MG63 (cell line): ENCODE results near the gene GPR15LG. TPM values are rescaled to one million over a fixed set of nuclear protein-coding genes. Genes with fewer than 3 reads are reported as not detected.

Experiments used
- DNase-seq: peaks from one replicate; pipeline ENCODE4 v3.0.0-alpha.2; 2020
- H3K27me3 ChIP-seq: fragments of 250-450 bp; sonication (Bioruptor Pico); 2 replicates; pipeline ENCODE4 v1.5.1; 2020; ENCODE audit warnings: mild to moderate bottlenecking, moderate library complexity
- H3K36me3 ChIP-seq: fragments of 250-450 bp; sonication (Bioruptor Pico); 2 replicates; pipeline ENCODE4 v1.5.1; 2020; ENCODE audit warnings: mild to moderate bottlenecking, moderate library complexity
- H3K4me3 ChIP-seq: fragments of 250-450 bp; sonication (Bioruptor Pico); 2 replicates; pipeline ENCODE4 v1.5.1; 2020; ENCODE audit warnings: mild to moderate bottlenecking, moderate library complexity
- H3K9me3 ChIP-seq: fragments of 250-450 bp; sonication (Bioruptor Pico); 2 replicates; pipeline ENCODE4 v1.5.1; 2020; ENCODE audit warnings: mild to moderate bottlenecking, moderate library complexity
- total RNA-seq: library from RNA; depleted of rRNA; stranded (reverse); fragments of >200 nt; shearing (Covaris generic); gene quantifications from 2 replicates; pipeline ENCODE4 v1.2.3, GENCODE V29; 2014; ENCODE audit warnings: low replicate concordance; rRNA removed

The GPR15LG gene
- total RNA-seq, 1 experiment from 2014 or later = not detected

GRCh38 chr10:84224411-84225028 lies 50.9 kb downstream of the GPR15LG start:
- DNase-seq = no peak
- Histone ChIP-seq H3K27me3 (no peaks in the 10 kb centered on the region; the same call in 1 of the 2 replicates), H3K36me3 (no peaks in the 10 kb centered on the region), H3K9me3 (no peaks in the 10 kb centered on the region), H3K4me3 (no peak overlapping the region)

DNA sequence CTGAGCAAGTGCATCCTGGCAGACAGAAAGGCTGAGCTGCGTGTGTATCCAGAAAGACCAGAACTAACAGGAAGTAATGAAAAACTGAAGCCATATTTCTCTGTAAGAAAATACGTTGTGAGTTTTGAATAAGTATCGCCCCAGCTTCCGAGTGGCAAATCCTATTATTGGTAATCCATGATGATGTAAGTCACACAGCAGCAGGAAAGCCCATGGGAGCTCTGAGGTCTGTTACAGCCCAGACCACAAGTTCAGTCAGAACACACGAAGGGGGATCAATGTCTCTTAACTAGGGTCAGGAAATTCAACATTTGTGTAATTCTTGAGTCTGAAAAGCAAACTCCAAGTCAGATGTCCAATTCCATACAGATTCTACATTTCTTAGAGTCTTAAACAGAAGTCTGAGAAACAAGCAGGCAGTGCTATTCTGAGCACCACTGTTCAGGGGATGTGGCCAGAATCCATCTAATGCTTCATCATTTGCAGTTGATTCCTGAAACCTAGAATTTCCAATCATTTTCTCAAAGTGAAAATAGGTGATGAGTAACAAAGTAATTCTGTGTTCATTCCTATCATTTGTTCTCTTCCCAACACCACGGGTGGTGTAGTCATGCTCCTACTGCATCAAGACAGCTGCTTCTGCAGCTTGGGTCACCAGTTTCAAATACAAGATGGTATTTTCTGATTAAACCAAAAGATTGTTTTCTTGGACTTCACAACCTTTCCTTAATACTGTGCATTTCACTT lies 52.0 kb downstream of the GPR15LG start, which contains the start of gene LRIT2:
TSS of gene LRIT2 (minus strand) at position 118 of the 747 bp plus-strand sequence. CDS start at position 94, 24 bp downstream.
- H3K9me3 ChIP-seq = no peaks in the 10 kb centered on the region
- no peaks in the 10 kb centered on the region; the same call in 1 of the 2 replicates for H3K27me3 ChIP-seq
- H3K4me3 ChIP-seq = no peak within 1 kb of the TSS
- H3K36me3 ChIP-seq = no peaks in the 10 kb centered on the region
- no peak for DNase-seq

- Histone ChIP-seq H3K4me3 (no peak overlapping the region), H3K9me3 (no peaks in the 10 kb centered on the region), H3K36me3 (no peaks in the 10 kb centered on the region), H3K27me3 (no peaks in the 10 kb centered on the region; the same call in 1 of the 2 replicates)
- DNase-seq = no peak
These were observed 53.0 kb downstream of the GPR15LG start for GRCh38 chr10:84226616-84227015.

DNA sequence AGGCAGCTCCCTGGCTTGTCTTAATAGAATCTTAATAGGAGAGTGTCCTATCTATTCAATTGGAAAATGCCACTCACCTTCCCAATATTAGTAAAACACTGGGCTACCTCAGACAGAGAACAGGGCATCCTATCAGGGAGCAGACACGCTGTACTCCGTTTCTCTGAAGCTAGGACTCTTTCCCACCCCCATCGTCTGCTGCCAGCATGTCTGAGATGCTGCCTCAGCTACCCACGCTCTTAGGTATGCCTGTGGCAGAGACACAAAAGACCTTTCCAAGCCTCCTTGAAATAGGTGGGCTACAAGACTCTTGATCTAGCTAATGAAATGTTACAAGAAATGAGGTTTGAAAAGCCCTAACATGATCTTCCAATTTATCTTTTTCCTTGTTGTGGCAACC lies 54.2 kb downstream of the GPR15LG start:
- H3K36me3 ChIP-seq = no peaks in the 10 kb centered on the region
- no peak overlapping the region for H3K4me3 ChIP-seq
- DNase-seq = no peak
- no peaks in the 10 kb centered on the region; the same call in 1 of the 2 replicates for H3K27me3 ChIP-seq
- H3K9me3 ChIP-seq = no peaks in the 10 kb centered on the region

DNA sequence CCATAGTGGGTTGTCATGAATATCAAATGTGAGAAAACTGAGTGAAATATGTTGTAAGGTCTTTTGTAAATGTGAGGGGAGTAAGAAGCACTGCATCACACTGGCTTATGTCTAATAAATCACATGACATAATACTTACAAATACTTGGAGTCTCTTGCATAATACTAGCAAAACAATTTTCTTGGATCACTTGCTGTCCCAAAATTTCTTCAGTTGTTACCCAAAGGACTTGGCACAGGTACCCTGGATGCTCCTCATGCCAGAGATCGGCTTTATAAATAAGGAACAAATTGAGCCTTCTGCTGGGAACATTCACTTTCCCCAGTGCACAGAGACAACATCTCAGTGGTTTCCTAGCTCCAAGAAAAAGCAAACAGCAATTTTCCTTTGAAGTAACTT lies 56.8 kb downstream of the GPR15LG start:
- Histone ChIP-seq H3K9me3 (no peaks in the 10 kb centered on the region), H3K36me3 (no peaks in the 10 kb centered on the region), H3K27me3 (no peaks in the 10 kb centered on the region; the same call in 1 of the 2 replicates), H3K4me3 (no peak overlapping the region)
- no peak for DNase-seq

DNA sequence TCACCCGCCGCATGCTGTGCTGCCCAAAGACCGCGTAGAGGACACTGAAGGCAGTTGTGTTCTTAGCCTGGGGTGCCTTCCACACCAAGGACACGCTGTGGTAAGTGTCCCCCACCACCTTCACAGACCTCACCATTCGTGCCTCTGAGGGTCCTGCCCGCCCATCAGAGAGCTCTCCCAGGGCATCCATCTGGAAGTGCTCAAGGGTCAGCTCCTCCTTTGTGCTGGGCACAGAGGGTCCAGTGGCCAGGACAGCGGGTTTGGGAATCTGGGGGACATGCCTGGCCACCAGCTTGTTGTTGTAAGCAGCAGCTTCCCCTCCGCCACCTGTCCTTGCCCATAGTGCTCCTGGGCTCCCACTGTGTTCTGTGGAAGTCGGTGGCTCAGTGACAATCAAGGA lies 58.8 kb downstream of the GPR15LG start:
- DNase-seq = no peak

GRCh38 chr10:84233940-84234339 lies 60.3 kb downstream of the GPR15LG start:
- no peaks in the 10 kb centered on the region for H3K9me3 ChIP-seq
- no peaks in the 10 kb centered on the region for H3K36me3 ChIP-seq
- no peaks in the 10 kb centered on the region for H3K27me3 ChIP-seq
- no peak overlapping the region for H3K4me3 ChIP-seq
- DNase-seq = no peak

More for the DNA sequence above, 58.8 kb downstream of the GPR15LG start:
- H3K27me3 ChIP-seq = no peaks in the 10 kb centered on the region
- no peak overlapping the region for H3K4me3 ChIP-seq
- H3K36me3 ChIP-seq = no peaks in the 10 kb centered on the region
- no peaks in the 10 kb centered on the region for H3K9me3 ChIP-seq

DNA sequence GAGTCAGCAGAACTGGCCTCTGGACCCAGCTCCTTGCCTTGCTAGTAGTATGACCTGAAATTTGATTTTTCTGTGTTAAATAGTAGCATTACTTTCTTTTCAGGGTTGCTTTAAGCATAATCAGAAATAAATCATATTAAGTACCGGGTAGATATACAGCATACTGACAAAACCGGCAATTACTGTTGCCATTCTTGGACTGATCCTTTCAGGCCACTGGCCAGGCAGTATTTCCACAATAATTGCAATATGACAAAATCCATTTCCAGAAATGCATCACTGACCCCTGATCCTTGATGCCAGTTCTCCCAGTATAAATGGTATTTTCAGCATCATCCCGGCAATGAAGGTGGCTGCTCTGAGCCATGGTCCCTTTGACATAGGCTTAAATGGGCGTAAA lies 60.9 kb downstream of the GPR15LG start:
- no peak overlapping the region for H3K4me3 ChIP-seq
- no peaks in the 10 kb centered on the region for H3K27me3 ChIP-seq
- no peak for DNase-seq
- no peaks in the 10 kb centered on the region for H3K36me3 ChIP-seq
- no peaks in the 10 kb centered on the region for H3K9me3 ChIP-seq

Other genes with a start within 250 kb of the GPR15LG start
- gene GHITM, start 34.3 kb upstream of the GPR15LG start, total RNA-seq = 168 and 181 TPM in 2 replicates
- not detected in 2 replicates for gene CDHR1, start 20.7 kb downstream of the GPR15LG start, total RNA-seq
- gene LRIT2, start 51.7 kb downstream of the GPR15LG start, total RNA-seq = not detected in 2 replicates
- not detected in 2 replicates for gene LRIT1, start 67.7 kb downstream of the GPR15LG start, total RNA-seq
- gene RGR, start 71.3 kb downstream of the GPR15LG start, total RNA-seq = not detected in 2 replicates
- 20.6 and 30.1 TPM in 2 replicates for gene CCSER2, start 154.8 kb downstream of the GPR15LG start, total RNA-seq